ENCODE measurements around the gene FIS1.

DNA sequence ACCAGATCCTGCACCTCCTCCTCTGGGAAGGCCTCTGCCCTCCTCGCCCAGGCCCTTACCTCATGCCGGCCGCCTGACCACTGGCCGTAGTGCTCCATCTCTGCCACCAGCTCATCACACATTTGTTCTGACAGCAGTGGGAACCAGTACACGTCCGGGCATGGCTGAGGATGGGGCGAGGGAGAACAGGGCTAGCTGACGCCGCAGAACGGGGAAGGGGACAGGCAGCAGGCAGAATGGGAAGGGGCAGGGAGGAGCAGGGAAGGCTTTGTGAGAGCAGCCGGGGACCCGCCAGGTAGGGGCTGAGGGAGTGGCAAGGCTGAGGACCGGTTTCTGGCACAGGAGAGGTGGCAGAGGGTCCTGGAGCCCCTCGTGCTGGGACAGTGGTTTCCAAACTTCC is 36.1 kb downstream of the FIS1 start:
- TF ChIP-seq, protein P1, sequence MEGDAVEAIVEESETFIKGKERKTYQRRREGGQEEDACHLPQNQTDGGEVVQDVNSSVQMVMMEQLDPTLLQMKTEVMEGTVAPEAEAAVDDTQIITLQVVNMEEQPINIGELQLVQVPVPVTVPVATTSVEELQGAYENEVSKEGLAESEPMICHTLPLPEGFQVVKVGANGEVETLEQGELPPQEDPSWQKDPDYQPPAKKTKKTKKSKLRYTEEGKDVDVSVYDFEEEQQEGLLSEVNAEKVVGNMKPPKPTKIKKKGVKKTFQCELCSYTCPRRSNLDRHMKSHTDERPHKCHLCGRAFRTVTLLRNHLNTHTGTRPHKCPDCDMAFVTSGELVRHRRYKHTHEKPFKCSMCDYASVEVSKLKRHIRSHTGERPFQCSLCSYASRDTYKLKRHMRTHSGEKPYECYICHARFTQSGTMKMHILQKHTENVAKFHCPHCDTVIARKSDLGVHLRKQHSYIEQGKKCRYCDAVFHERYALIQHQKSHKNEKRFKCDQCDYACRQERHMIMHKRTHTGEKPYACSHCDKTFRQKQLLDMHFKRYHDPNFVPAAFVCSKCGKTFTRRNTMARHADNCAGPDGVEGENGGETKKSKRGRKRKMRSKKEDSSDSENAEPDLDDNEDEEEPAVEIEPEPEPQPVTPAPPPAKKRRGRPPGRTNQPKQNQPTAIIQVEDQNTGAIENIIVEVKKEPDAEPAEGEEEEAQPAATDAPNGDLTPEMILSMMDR (conservative IDR thresholded peaks at IDR 0.05): no peak
- TF ChIP-seq ZFX (IDR thresholded peaks at IDR 0.05): no peak
